ENCODE results near the gene TCP11L1.
"Not testable (repeated sequence)": the region's sequence is repeated elsewhere in the genome, so short reads cannot be mapped to it uniquely, and the experiment has no call there.

The TCP11L1 gene

GRCh38 chr11:33067294-33067693 is 27.9 kb downstream of the TCP11L1 start:
- no peak for DNase-seq (ENCODE audit: low read depth)

DNA sequence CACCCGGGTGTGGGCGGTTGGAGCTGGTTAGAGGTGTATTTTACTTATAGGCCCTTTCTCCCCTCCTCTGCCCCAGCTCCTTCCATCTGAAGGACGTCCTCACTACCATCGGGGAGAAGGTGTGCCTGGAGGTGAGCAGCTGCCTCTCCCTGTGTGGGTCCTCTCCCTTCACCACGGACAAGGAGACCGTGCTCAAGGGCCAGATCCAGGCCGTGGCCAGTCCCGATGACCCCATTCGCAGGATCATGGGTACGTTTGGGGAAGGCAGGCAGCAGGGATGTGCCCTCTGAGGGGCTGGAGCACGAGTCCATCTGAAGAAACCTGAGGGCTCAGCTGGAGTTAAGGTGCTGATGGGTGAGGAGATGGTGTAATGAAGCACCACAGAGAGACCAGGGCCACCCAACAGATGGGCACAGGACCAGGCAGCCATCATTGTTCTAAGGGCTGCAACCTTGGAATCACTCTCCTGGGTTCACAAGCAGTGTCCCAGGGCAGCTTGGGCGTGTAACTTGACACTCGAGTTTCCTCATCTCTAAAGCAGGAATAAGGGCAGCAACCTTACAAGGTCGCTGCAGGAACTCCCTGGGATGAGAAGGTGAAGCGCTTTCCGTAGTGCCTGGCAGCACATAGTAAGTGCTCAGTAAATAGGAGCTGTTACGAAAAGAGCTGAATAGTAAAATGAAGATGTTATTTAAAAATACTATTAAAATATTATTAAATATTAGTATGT is 29.4 kb downstream of the TCP11L1 start:
- DNase-seq (ENCODE audit: low read depth), result no peak

DNA sequence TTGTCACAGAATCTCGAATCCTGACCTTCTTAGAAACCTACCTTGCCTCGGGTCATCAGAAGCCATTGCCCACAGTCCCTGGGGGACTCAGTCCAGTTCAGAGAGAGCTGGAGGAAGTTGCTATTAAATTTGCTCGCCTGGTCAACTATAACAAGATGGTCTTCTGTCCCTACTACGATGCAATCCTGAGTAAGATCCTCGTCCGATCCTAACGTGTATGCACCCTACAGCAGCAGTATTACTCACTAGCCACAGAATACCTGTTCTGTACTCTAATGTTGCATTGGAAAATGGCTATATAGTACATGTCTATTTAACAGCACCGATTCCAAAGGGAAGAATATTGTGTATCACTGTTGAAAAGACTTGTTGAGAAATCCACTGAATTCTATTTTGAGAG is 33.1 kb downstream of the TCP11L1 start:
- DNase-seq (ENCODE audit: low read depth), result no peak

DNA sequence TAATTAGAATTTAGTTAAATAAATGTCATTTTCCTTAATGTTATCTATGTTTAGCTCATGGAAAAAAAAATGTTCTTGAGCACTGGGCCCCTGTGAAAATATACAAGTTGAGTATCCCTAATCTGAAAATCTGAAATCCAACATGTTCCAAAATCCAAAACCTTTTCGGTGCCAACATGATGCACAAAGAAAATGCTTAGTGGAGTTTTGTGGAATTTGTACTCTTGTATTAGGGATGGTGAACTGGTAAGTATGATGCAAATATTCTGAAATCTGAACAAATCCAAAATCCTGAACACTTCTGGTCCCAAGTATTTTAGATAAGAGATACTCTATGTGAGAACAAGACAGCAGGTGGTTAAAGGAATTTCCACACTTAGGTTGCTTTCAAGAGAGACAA is 44.5 kb downstream of the TCP11L1 start:
- DNase-seq (ENCODE audit: low read depth), result no peak

DNA sequence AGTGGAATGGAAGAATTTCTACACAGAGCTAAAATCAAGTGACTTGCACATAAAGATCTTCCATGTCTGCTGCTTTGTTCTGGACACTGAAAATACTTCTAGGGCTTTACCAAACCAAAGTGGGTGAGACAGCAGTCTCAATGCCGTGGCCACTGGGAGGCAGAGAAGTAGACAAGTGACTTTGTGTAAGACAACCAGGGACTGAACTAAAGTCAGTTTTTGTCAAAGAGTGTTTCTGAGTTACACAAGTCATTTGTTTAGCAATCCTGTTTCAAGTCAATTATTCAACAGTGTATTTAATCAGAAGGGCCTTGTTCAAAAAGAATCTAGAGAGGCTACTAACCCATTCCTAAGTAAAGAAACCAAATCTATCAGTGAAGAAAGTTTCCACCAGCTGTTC is 46.6 kb downstream of the TCP11L1 start:
- DNase-seq (ENCODE audit: low read depth), result no peak

DNA sequence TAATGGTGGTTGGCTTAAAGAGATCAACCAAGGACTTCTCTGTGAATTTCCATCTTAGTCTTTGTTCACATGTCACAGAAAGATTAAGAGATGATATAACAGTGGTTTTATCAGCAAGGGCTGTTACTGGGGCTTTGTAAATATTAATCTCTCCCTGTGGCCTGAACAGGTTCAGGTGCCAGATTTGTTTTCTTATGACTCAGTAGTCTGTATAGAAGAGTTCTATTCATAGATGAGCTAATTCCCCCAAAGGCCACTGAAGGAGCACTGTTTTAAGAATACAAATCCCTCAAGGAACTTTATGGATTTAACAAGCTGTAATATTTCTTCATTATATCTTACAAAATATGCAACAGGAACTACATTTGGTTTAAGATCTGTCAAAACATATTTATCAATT is 50.4 kb downstream of the TCP11L1 start:
- DNase-seq (ENCODE audit: low read depth), result no peak

- no peak for DNase-seq (ENCODE audit: low read depth)
These were observed 54.8 kb downstream of the TCP11L1 start for GRCh38 chr11:33094157-33094556.

GRCh38 chr11:33103836-33104235 is 64.5 kb downstream of the TCP11L1 start:
- no peak for DNase-seq (ENCODE audit: low read depth)

GRCh38 chr11:33109294-33109895 is 70.0 kb downstream of the TCP11L1 start:
- DNase-seq (ENCODE audit: low read depth), result no peak

GRCh38 chr11:33110083-33110482 is 70.7 kb downstream of the TCP11L1 start:
- no peak for DNase-seq (ENCODE audit: low read depth)

DNA sequence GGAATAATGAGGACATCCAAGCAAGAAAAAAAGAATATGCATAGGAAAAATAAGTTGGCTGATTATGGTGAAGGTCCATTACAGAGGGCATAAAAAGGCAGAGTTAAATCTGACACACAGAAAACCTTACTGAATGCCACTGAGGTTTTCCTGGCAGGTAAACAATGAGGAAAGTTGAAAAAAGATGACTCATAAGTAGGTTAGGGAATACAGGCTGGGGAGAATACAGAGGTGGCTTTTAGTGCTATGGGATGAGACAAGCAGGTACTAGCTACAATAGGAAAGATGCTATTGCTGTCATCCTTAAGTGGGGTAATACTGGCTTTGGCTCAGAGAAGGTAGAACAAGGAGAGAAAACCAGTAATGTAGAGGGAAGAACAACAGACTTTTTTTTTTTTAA is 77.2 kb downstream of the TCP11L1 start:
- no peak for DNase-seq (ENCODE audit: low read depth)

- DNase-seq (ENCODE audit: low read depth), result not testable (repeated sequence)
These were observed 83.3 kb downstream of the TCP11L1 start for GRCh38 chr11:33122696-33123095.
